Esophagus muscularis mucosa (tissue), 4 donors: Measurements from ENCODE around the gene ERCC3. TPM values are rescaled to one million over a fixed set of nuclear protein-coding genes. Genes with fewer than 3 reads are reported as not detected.

Experiments
- DNase-seq: peaks from one replicate; pipeline ENCODE4 v3.0.0-alpha.2; 2017; ENCODE audit errors: extremely low spot score
- H3K27ac ChIP-seq, 4 donors: fragments of 200-600 bp; sonication (generic); replicated peaks in 1 of 4; 1 replicate in 3 of 4; 2 replicates in 1 of 4; pipeline ENCODE4 v1.5.1; 2016 to 2019; ENCODE audit warnings: mild to moderate bottlenecking in 1 of 4
- H3K27me3 ChIP-seq, 4 donors: fragments of 200-600 bp; sonication (generic); one replicate each; pipeline versions ENCODE4 v1.5.1 to v1.6.0; 2016 to 2019
- H3K36me3 ChIP-seq, 4 donors: fragments of 200-600 bp; sonication (generic); one replicate each; pipeline ENCODE4 v1.5.1; 2016 to 2019
- H3K4me1 ChIP-seq, 4 donors: fragments of 200-600 bp; sonication (generic); one replicate each; pipeline ENCODE4 v1.5.1; 2016 to 2019
- H3K4me3 ChIP-seq, 4 donors: fragments of 200-600 bp; sonication (generic); 1 replicate in 2 of 4; 2 replicates in 2 of 4; pipeline ENCODE4 v1.5.1; 2016 to 2019; ENCODE audit warnings: mild to moderate bottlenecking in 4 of 4, moderate library complexity in 1 of 4
- H3K9me3 ChIP-seq, 4 donors: fragments of 200-600 bp; sonication (generic); 1 replicate in 3 of 4; 2 replicates in 1 of 4; pipeline ENCODE4 v1.5.1; 2016 to 2019
- EP300 ChIP-seq: sonication (generic); formaldehyde crosslinking; IDR thresholded peaks from one replicate; pipeline ENCODE4 v1.6.1; 2017; ENCODE audit warnings: antibody characterized with exemption
- POLR2A ChIP-seq: fragments of 450-650 bp; IDR thresholded peaks from one replicate; pipeline ENCODE4 v1.6.1; 2017; ENCODE audit warnings: antibody characterized with exemption, moderate library complexity, mild to moderate bottlenecking, low read depth
- POLR2AphosphoS5 ChIP-seq, 2 donors: sonication (generic); formaldehyde crosslinking; IDR thresholded peaks; one replicate each; pipeline ENCODE4 v1.6.1; 2017; ENCODE audit warnings: antibody characterized with exemption in 2 of 2
- WGBS: methylation state at CpG from one replicate; pipeline ENCODE4 v1.1.5; 2018; 5-methylcytosine and 5-hydroxymethylcytosine counted together
- intact Hi-C: fragments of 100-400 bp; cut with DNase I; formaldehyde crosslinking; loops from one replicate; pipeline ENCODE4 v1.15.1; 2023
- total RNA-seq, 4 donors: library from RNA; depleted of rRNA; stranded (reverse); fragments of >200 nt; gene quantifications; one replicate each; pipeline versions ENCODE4 v1.1.0 to v1.2.1, GENCODE V29; 2016
- TF ChIP-seq, protein P1 (sequence below), 3 experiments: fragments of 200-600 bp in 2 of 3; fragments of 450-650 bp in 1 of 3; sonication (generic) in 2 of 3; IDR thresholded peaks; one replicate each; pipeline ENCODE4 v1.5.1; 2017 to 2019; ENCODE audit warnings: antibody characterized with exemption in 3 of 3, mild to moderate bottlenecking in 2 of 3, moderate library complexity in 1 of 3

ERCC3 gene
- total RNA-seq, 4 donors from 2014 or later: 24.4 to 37.1 (median 35.3) TPM

DNA sequence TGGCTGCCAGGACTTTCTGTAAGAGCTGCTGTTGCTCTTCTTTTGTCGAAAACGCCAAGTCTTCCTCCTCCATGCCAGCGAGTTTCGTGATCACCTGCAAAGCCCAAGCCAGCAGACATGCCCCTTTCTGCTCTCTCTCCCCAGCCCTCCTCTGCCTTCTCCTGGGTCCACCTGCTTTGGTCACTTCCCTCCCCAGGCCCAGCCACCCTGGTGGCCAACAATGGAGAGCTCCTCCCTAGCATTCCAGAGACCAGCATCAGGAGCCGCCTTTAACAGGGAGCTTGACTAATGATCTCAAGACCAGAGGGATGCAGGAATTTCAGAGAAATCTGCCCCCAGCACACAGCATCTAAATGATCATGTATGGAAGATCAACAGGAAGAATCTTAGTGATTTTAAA, 34.6 kb downstream of the ERCC3 start:
- H3K9me3 ChIP-seq: no peaks in the 10 kb centered on the region
- H3K27ac ChIP-seq: no peak overlapping the region
- intact Hi-C loops: no loop called here
- H3K4me3 ChIP-seq: no peak overlapping the region
- TF ChIP-seq POLR2AphosphoS5 (IDR thresholded peaks at IDR 0.05) (no peak), POLR2A (no peak), EP300 (no peak)
- TF ChIP-seq, protein P1, sequence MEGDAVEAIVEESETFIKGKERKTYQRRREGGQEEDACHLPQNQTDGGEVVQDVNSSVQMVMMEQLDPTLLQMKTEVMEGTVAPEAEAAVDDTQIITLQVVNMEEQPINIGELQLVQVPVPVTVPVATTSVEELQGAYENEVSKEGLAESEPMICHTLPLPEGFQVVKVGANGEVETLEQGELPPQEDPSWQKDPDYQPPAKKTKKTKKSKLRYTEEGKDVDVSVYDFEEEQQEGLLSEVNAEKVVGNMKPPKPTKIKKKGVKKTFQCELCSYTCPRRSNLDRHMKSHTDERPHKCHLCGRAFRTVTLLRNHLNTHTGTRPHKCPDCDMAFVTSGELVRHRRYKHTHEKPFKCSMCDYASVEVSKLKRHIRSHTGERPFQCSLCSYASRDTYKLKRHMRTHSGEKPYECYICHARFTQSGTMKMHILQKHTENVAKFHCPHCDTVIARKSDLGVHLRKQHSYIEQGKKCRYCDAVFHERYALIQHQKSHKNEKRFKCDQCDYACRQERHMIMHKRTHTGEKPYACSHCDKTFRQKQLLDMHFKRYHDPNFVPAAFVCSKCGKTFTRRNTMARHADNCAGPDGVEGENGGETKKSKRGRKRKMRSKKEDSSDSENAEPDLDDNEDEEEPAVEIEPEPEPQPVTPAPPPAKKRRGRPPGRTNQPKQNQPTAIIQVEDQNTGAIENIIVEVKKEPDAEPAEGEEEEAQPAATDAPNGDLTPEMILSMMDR (IDR thresholded peaks at IDR 0.05): no peak
- WGBS: 98% methylated on average over 5 of the region's 5 CpGs
- peaks cover 42 to 78% (median 66%) of the 10 kb centered on the region in 4 donors for H3K36me3 ChIP-seq
- H3K27me3 ChIP-seq: no peaks in the 10 kb centered on the region
- no peak for DNase-seq
- H3K4me1 ChIP-seq: no peaks in the 10 kb centered on the region

DNA sequence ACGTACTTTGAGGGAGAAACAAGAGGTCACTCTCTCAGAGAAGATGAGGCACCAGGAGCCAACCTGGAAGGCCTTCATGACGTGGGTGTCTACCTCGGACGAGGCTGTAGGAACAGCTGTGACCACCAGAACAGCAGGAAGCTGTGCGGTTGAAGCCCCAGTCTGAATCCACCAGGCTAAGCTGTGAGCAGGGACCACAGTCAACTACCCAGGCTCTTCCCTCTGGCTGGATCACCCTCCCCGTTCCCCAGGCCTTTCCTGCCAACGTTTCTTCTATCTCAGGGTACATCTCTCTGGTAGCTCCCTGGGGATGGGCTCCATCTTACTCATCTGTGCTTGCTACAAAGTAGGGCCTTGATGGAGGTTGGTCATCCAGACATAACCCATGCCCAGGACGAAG, 37.1 kb downstream of the ERCC3 start:
- TF ChIP-seq, protein P1 (IDR thresholded peaks at IDR 0.05): no peak
- TF ChIP-seq POLR2AphosphoS5 (IDR thresholded peaks at IDR 0.05) (no peak), POLR2A (no peak), EP300 (no peak)
- Histone ChIP-seq H3K27ac (no peak overlapping the region), H3K4me1 (no peaks in the 10 kb centered on the region), H3K9me3 (no peaks in the 10 kb centered on the region), H3K4me3 (no peak overlapping the region), H3K36me3 (peaks cover 42 to 58% (median 56%) of the 10 kb centered on the region in 4 donors), H3K27me3 (no peaks in the 10 kb centered on the region)
- WGBS: 75% methylated on average over 8 of the region's 8 CpGs
- no peak for DNase-seq
- intact Hi-C loops: no loop called here

GRCh38 chr2:127256381-127256780, 37.6 kb downstream of the ERCC3 start:
- Histone ChIP-seq H3K27ac (no peak overlapping the region), H3K36me3 (peaks cover 42 to 53% (median 51%) of the 10 kb centered on the region in 4 donors), H3K27me3 (no peaks in the 10 kb centered on the region), H3K9me3 (no peaks in the 10 kb centered on the region), H3K4me3 (no peak overlapping the region), H3K4me1 (no peaks in the 10 kb centered on the region)
- TF ChIP-seq EP300 (no peak), POLR2A (no peak), POLR2AphosphoS5 (IDR thresholded peaks at IDR 0.05) (no peak)
- TF ChIP-seq, protein P1 (IDR thresholded peaks at IDR 0.05): no peak
- 85% methylated on average over 3 of the region's 3 CpGs for WGBS
- intact Hi-C loops: no loop called here
- no peak for DNase-seq

GRCh38 chr2:127255721-127256120, 38.2 kb downstream of the ERCC3 start:
- Histone ChIP-seq H3K4me3 (no peak overlapping the region), H3K27me3 (no peaks in the 10 kb centered on the region), H3K27ac (no peak overlapping the region), H3K9me3 (no peaks in the 10 kb centered on the region), H3K4me1 (no peaks in the 10 kb centered on the region), H3K36me3 (peaks cover 36 to 46% (median 45%) of the 10 kb centered on the region in 4 donors)
- TF ChIP-seq POLR2A (no peak), POLR2AphosphoS5 (IDR thresholded peaks at IDR 0.05) (no peak), EP300 (no peak)
- TF ChIP-seq, protein P1 (IDR thresholded peaks at IDR 0.05): no peak
- no peak for DNase-seq
- intact Hi-C loops: no loop called here
- WGBS: 95% methylated on average over 6 of the region's 6 CpGs

DNA sequence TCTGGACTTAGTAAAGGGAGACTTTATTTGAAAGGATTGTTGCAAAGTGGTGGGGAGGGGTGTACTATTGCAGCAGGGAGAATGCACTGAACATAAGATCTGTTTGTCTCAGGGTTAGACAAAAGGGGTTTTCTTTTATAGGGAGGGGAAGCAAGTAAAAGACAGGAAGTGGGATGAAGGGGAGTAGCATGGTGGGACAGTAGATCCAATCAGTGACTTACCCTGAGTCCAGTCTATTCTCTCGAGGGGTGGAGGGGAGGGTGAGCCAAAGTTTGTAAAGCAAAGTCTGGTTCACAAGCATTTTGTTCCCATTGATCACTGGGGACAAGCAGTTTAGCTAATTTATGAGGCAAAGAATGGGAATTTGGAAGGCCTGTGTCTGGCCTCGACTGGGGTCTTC, 38.8 kb downstream of the ERCC3 start:
- no peak overlapping the region for H3K4me3 ChIP-seq
- WGBS: 67% methylated on average over 2 of the region's 2 CpGs
- no peak overlapping the region for H3K27ac ChIP-seq
- no peaks in the 10 kb centered on the region for H3K27me3 ChIP-seq
- TF ChIP-seq POLR2AphosphoS5 (IDR thresholded peaks at IDR 0.05) (no peak), EP300 (no peak), POLR2A (no peak)
- TF ChIP-seq, protein P1 (IDR thresholded peaks at IDR 0.05): no peak
- H3K4me1 ChIP-seq: no peaks in the 10 kb centered on the region
- intact Hi-C loops: no loop called here
- H3K9me3 ChIP-seq: no peaks in the 10 kb centered on the region
- H3K36me3 ChIP-seq: peaks cover 32 to 41% (median 39%) of the 10 kb centered on the region in 4 donors
- no peak for DNase-seq
